Left renal cortex interstitium (tissue), 4 donors: Measurements from ENCODE around the gene ZDHHC14. TPM values are rescaled to one million over a fixed set of nuclear protein-coding genes. Genes with fewer than 3 reads are reported as not detected.

Experiments
- DNase-seq, 4 donors: peaks; one replicate each; pipeline ENCODE4 v3.0.0-alpha.2; 2013; ENCODE audit warnings: low read depth in 4 of 4, low spot score in 2 of 4, missing footprints in 1 of 4
- polyA plus RNA-seq, 4 donors: library from polyadenylated mRNA; unstranded; fragments of 120-200 nt; gene quantifications; one replicate each; pipeline ENCODE4 v1.2.1, GENCODE V29; 2013; ENCODE audit not compliant: insufficient read length in 4 of 4

ZDHHC14 gene
- polyA plus RNA-seq, 4 donors: 18.8 to 21.6 (median 19.9) TPM

- no peak for DNase-seq
Measured at GRCh38 chr6:157513619-157514485, 132.9 kb downstream of the ZDHHC14 start.

- DNase-seq: no peak
Measured at GRCh38 chr6:157514659-157515496, 133.9 kb downstream of the ZDHHC14 start.

- DNase-seq: no peak
Measured at GRCh38 chr6:157516319-157517026, 135.5 kb downstream of the ZDHHC14 start.

GRCh38 chr6:157517601-157518359, 136.8 kb downstream of the ZDHHC14 start:
- no peak for DNase-seq

GRCh38 chr6:157518397-157519250, 137.6 kb downstream of the ZDHHC14 start:
- DNase-seq: no peak

- DNase-seq: no peak
Measured at GRCh38 chr6:157519255-157520116, 138.5 kb downstream of the ZDHHC14 start.

GRCh38 chr6:157520117-157520406, 139.1 kb downstream of the ZDHHC14 start:
- DNase-seq: no peak

GRCh38 chr6:157520596-157521361, 139.8 kb downstream of the ZDHHC14 start:
- DNase-seq: no peak

GRCh38 chr6:157521362-157522335, 140.7 kb downstream of the ZDHHC14 start:
- no peak for DNase-seq

GRCh38 chr6:157522472-157522871, 141.5 kb downstream of the ZDHHC14 start:
- no peak for DNase-seq

- DNase-seq: no peak
Measured at GRCh38 chr6:157524735-157525134, 143.7 kb downstream of the ZDHHC14 start.

GRCh38 chr6:157525292-157525889, 144.4 kb downstream of the ZDHHC14 start:
- no peak for DNase-seq

GRCh38 chr6:157525918-157526425, 145.0 kb downstream of the ZDHHC14 start:
- no peak for DNase-seq

- DNase-seq: no peak
Measured at GRCh38 chr6:157527471-157527907, 146.5 kb downstream of the ZDHHC14 start.

- DNase-seq: no peak
Measured at GRCh38 chr6:157528931-157529653, 148.1 kb downstream of the ZDHHC14 start.
